IMR-90 (cell line): ENCODE data around the gene TRPM6. TPM values are rescaled to one million over a fixed set of nuclear protein-coding genes. Genes with fewer than 3 reads are reported as not detected.

ENCODE experiments used
- ATAC-seq: fragments of 200-7000 bp; cut with Tn5 transposase; 2 replicates; pipeline ENCODE4 v1.9.1; 2020; ENCODE audit warnings: low read depth, mild to moderate bottlenecking, moderate library complexity
- BruUV-seq: library from RNA; stranded (reverse); fragments of 400-500 nt; replicated peaks from 2 replicates; lab custom pipeline; 2021; lab: Mats Ljungman, UMichigan
- CTCF ChIA-PET: fragments of 300-600 bp; formaldehyde crosslinking; extraction: SDS; loops from one replicate; lab custom pipeline; 2021; ENCODE audit warnings: antibody characterized with exemption; lab: Yijun Ruan, JAX
- POLR2A ChIA-PET: fragments of 300-600 bp; sonication (Branson Sonifier 250); formaldehyde crosslinking; loops from one replicate; lab custom pipeline; 2022; ENCODE audit warnings: antibody characterized with exemption; ENCODE audit not compliant: unreplicated experiment; lab: Charles Lee
- DNase-seq: peaks from one replicate; pipeline ENCODE4 v3.0.0; 2013
- H2AFZ ChIP-seq: replicated peaks from 2 replicates; pipeline ENCODE3; 2013; ENCODE audit warnings: low read length, mild to moderate bottlenecking; ENCODE audit not compliant: poor library complexity
- H2AK5ac ChIP-seq: 2 replicates; pipeline ENCODE4 v1.6.1; 2013; ENCODE audit warnings: low read depth, low read length, inconsistent platforms
- H2AK9ac ChIP-seq: replicated peaks from 2 replicates; pipeline ENCODE3; 2013; ENCODE audit warnings: mild to moderate bottlenecking, low read depth, low read length, moderate library complexity; ENCODE audit not compliant: poor library complexity
- H2BK120ac ChIP-seq: 2 replicates; pipeline ENCODE4 v1.6.1; 2013; ENCODE audit warnings: low read depth, low read length, inconsistent platforms
- H2BK15ac ChIP-seq: 3 replicates; pipeline ENCODE4 v1.6.1; 2013; ENCODE audit warnings: low read depth, low read length, inconsistent platforms
- H2BK20ac ChIP-seq: 2 replicates; pipeline ENCODE4 v1.6.1; 2013; ENCODE audit warnings: low read depth, mild to moderate bottlenecking, inconsistent platforms, low read length, moderate library complexity
- H2BK5ac ChIP-seq: 2 replicates; pipeline ENCODE4 v1.6.1; 2013; ENCODE audit warnings: mild to moderate bottlenecking, low read depth, low read length, inconsistent platforms; ENCODE audit not compliant: poor library complexity, severe bottlenecking
- H3K14ac ChIP-seq: replicated peaks from 2 replicates; pipeline ENCODE4 v1.6.1; 2013; ENCODE audit warnings: low read depth, low read length, inconsistent platforms
- H3K18ac ChIP-seq: 2 replicates; pipeline ENCODE4 v1.6.1; 2013; ENCODE audit warnings: low read depth, low read length, control low read depth
- H3K23ac ChIP-seq: 2 replicates; pipeline ENCODE4 v1.6.1; 2013; ENCODE audit warnings: low read depth, low read length, inconsistent platforms
- H3K27ac ChIP-seq: 2 replicates; pipeline ENCODE4 v1.5.1; 2013; ENCODE audit warnings: mild to moderate bottlenecking, control low read depth, low read length; ENCODE audit not compliant: insufficient read depth
- H3K27me3 ChIP-seq: 2 replicates; pipeline ENCODE4 v1.6.1; 2013; ENCODE audit warnings: low read length; ENCODE audit not compliant: control insufficient read depth, insufficient read depth
- H3K36me3 ChIP-seq: 2 replicates; pipeline ENCODE4 v1.6.1; 2013; ENCODE audit warnings: low read length, mixed read lengths; ENCODE audit not compliant: control insufficient read depth, insufficient read depth
- H3K4ac ChIP-seq: 2 replicates; pipeline ENCODE4 v1.6.1; 2013; ENCODE audit warnings: low read depth, low read length, inconsistent platforms
- H3K4me1 ChIP-seq: 2 replicates; pipeline ENCODE4 v1.6.1; 2013; ENCODE audit warnings: low read length, mixed read lengths; ENCODE audit not compliant: control insufficient read depth, insufficient read depth
- H3K4me2 ChIP-seq: 2 replicates; pipeline ENCODE4 v1.6.1; 2013; ENCODE audit warnings: low read depth, mild to moderate bottlenecking, control low read depth, low read length, moderate library complexity
- H3K4me3 ChIP-seq: 2 replicates; pipeline ENCODE4 v1.5.1; 2013; ENCODE audit warnings: low read depth, mild to moderate bottlenecking, control low read depth, low read length, moderate library complexity; ENCODE audit not compliant: insufficient read depth
- H3K56ac ChIP-seq: 2 replicates; pipeline ENCODE4 v1.6.1; 2013; ENCODE audit warnings: low read length, inconsistent platforms; ENCODE audit not compliant: insufficient read depth; ENCODE audit errors: extremely low read depth
- H3K79me1 ChIP-seq, 2 experiments: 2 replicates each; pipeline ENCODE4 v1.6.1; 2013; ENCODE audit warnings: low read length in 2 of 2, inconsistent platforms in 1 of 2, low read depth in 1 of 2
- H3K9ac ChIP-seq: 2 replicates; pipeline ENCODE4 v1.6.1; 2013; ENCODE audit warnings: low read depth, low read length, control low read depth
- H3K9me1 ChIP-seq: 2 replicates; pipeline ENCODE4 v1.6.1; 2013; ENCODE audit warnings: low read length, inconsistent platforms; ENCODE audit not compliant: insufficient read depth
- H3K9me3 ChIP-seq: 2 replicates; pipeline ENCODE4 v1.6.1; 2013; ENCODE audit warnings: low read length; ENCODE audit not compliant: control insufficient read depth, insufficient read depth
- H4K20me1 ChIP-seq: 2 replicates; pipeline ENCODE4 v1.6.1; 2013; ENCODE audit warnings: low read length, inconsistent platforms; ENCODE audit not compliant: insufficient read depth
- H4K5ac ChIP-seq: 2 replicates; pipeline ENCODE4 v1.6.1; 2013; ENCODE audit warnings: mild to moderate bottlenecking, low read depth, low read length, control low read depth
- H4K8ac ChIP-seq, 2 experiments: 2 replicates each; pipeline ENCODE4 v1.6.1; 2013; ENCODE audit warnings: low read depth in 2 of 2, low read length in 2 of 2, control low read depth in 1 of 2, inconsistent platforms in 1 of 2
- H4K91ac ChIP-seq: 2 replicates; pipeline ENCODE4 v1.6.1; 2013; ENCODE audit warnings: low read depth, low read length, inconsistent platforms; ENCODE audit not compliant: insufficient read depth
- BHLHE40 ChIP-seq: fragments of 150-350 bp; IDR thresholded peaks from 2 replicates; pipeline ENCODE4 v1.6.1; 2016; ENCODE audit warnings: mild to moderate bottlenecking, low read depth, low read length
- CEBPB ChIP-seq: IDR thresholded peaks from 2 replicates; pipeline ENCODE4 v1.6.1; 2012; ENCODE audit warnings: low read depth, low read length, improper control_type of control experiment
- CHD1 ChIP-seq: IDR thresholded peaks from 2 replicates; pipeline ENCODE4 v1.6.1; 2012; ENCODE audit warnings: low read depth, low read length, improper control_type of control experiment
- ELK1 ChIP-seq: fragments of 150-350 bp; IDR thresholded peaks from 2 replicates; pipeline ENCODE4 v1.6.1; 2016; ENCODE audit warnings: low read depth, mild to moderate bottlenecking, low read length, moderate library complexity, borderline replicate concordance
- FOS ChIP-seq: fragments of 150-350 bp; IDR thresholded peaks from 2 replicates; pipeline ENCODE4 v1.6.1; 2016; ENCODE audit warnings: low read depth, low read length
- MAFK ChIP-seq: IDR thresholded peaks from 2 replicates; pipeline ENCODE4 v1.6.1; 2012; ENCODE audit warnings: low read depth, low read length, improper control_type of control experiment
- MAZ ChIP-seq: IDR thresholded peaks from 2 replicates; pipeline ENCODE4 v1.6.1; 2012; ENCODE audit warnings: low read depth, mild to moderate bottlenecking, low read length, improper control_type of control experiment, moderate library complexity, borderline replicate concordance
- MXI1 ChIP-seq: IDR thresholded peaks from 2 replicates; pipeline ENCODE4 v1.6.1; 2012; ENCODE audit warnings: low read depth, mild to moderate bottlenecking, low read length, moderate library complexity, borderline replicate concordance
- NFE2L2 ChIP-seq: fragments of 150-350 bp; IDR thresholded peaks from 2 replicates; pipeline ENCODE4 v1.6.1; 2016; ENCODE audit warnings: low read depth, mild to moderate bottlenecking, low read length
- POLR2A ChIP-seq: IDR thresholded peaks from 2 replicates; pipeline ENCODE4 v1.6.1; 2012; ENCODE audit warnings: mild to moderate bottlenecking, low read depth, low read length
- RAD21 ChIP-seq: IDR thresholded peaks from 2 replicates; pipeline ENCODE4 v1.6.1; 2012; ENCODE audit warnings: low read length, improper control_type of control experiment
- RCOR1 ChIP-seq: IDR thresholded peaks from 2 replicates; pipeline ENCODE4 v1.6.1; 2012; ENCODE audit warnings: mild to moderate bottlenecking, low read length, improper control_type of control experiment; ENCODE audit not compliant: insufficient replicate concordance
- RFX5 ChIP-seq: IDR thresholded peaks from 2 replicates; pipeline ENCODE4 v1.8.0; 2012; ENCODE audit warnings: low read depth, mild to moderate bottlenecking, low read length, moderate library complexity
- SMC3 ChIP-seq: fragments of 150-350 bp; IDR thresholded peaks from 2 replicates; pipeline ENCODE4 v1.6.1; 2016; ENCODE audit warnings: low read depth, mild to moderate bottlenecking, antibody characterized with exemption, low read length, moderate library complexity
- WGBS, 2 experiments: methylation state at CpG; one replicate each; pipeline versions ENCODE4 v1.1.5 to v1.1.7; 2013; ENCODE audit warnings: missing lambda C conversion rate in 2 of 2; ENCODE audit not compliant: insufficient read length in 1 of 2; ENCODE audit errors: extremely low coverage in 2 of 2; 5-methylcytosine and 5-hydroxymethylcytosine counted together
- dilution Hi-C: fragments of 300-500 bp; cut with HindIII; formaldehyde crosslinking; loops from one replicate; pipeline ENCODE4 v1.14.3; 2018; ENCODE audit warnings: low sequenced_read_pairs; ENCODE audit not compliant: unreplicated experiment
- in situ Hi-C: fragments of 300-500 bp; cut with MboI; formaldehyde crosslinking; loops from 3 replicates; pipeline ENCODE4 v1.14.3; 2019; ENCODE audit warnings: low sequenced_read_pairs, inconsistent platforms, mixed read lengths
- intact Hi-C: fragments of 100-400 bp; cut with micrococcal nuclease; formaldehyde crosslinking; loops from 2 replicates; pipeline ENCODE4 v1.10.0; 2022
- polyA plus RNA-seq, 3 experiments: library from polyadenylated mRNA; depleted of rRNA; stranded (reverse); fragments of >200 nt; gene quantifications; 2 replicates each; pipeline ENCODE4 v1.2.3, GENCODE V29; 2012; ENCODE audit warnings: low replicate concordance in 1 of 3
- total RNA-seq: library from RNA; depleted of rRNA; stranded (reverse); fragments of >200 nt; gene quantifications from 2 replicates; pipeline ENCODE4 v1.2.3, GENCODE V29; 2012

TRPM6 gene
- total and polyA plus RNA-seq, 2 of the 4 experiments (the other 2 are of a cell fraction), result under 0.01 to 0.02 TPM

DNA sequence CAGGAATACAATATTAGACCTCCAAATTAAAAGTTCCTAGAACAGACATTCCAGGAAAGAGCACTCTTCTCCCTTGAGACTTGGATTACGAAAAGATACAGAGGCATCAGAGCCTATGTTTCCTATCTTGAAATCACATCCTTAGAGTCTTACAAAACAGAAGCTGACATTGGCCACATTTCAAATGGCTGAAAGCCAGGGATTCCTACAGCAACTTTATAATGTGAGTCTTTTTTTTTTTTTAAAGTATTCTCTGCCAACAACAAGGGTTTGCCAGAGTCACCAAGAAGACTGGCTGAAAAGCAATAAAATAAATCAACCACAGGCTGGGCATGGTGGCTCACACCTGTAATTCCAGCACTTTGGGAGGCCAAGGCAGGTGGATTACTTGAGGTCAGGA lies 63.1 kb downstream of the TRPM6 start:
- no peak for DNase-seq
- Histone ChIP-seq H3K4me3 (no peak overlapping the region), H2BK20ac (no peak overlapping the region), H2BK5ac (no peak overlapping the region), H2AK9ac (no peak overlapping the region), H3K27ac (no peak overlapping the region), H2BK120ac (no peak overlapping the region), H3K27me3 (peaks cover 2% of the 10 kb centered on the region; the same call in 1 of the 2 replicates), H3K36me3 (no peaks in the 10 kb centered on the region), H3K9me1 (no peaks in the 10 kb centered on the region), H4K91ac (no peak overlapping the region), H3K23ac (no peak overlapping the region), H4K20me1 (no peaks in the 10 kb centered on the region), H3K56ac (no peak overlapping the region), H4K5ac (no peak overlapping the region), H3K4me1 (no peaks in the 10 kb centered on the region), H3K4ac (no peak overlapping the region), H2BK15ac (no peak overlapping the region), H3K79me1 (no peaks in the 10 kb centered on the region), H3K9me3 (no peaks in the 10 kb centered on the region), H3K9ac (no peak overlapping the region), H3K14ac (no peak overlapping the region), H3K18ac (no peak overlapping the region), H4K8ac (no peak overlapping the region), H3K4me2 (no peak overlapping the region), H2AK5ac (no peak overlapping the region), H2AFZ (no peak overlapping the region)
- whole genome bisulfite sequencing, 2 experiments, result no CpG with 5 or more reads among the region's 1 CpG
- TF ChIP-seq MAZ (no peak), FOS (no peak), NFE2L2 (no peak), RAD21 (no peak), RFX5 (no peak), ELK1 (no peak), MXI1 (no peak), MAFK (no peak), RCOR1 (no peak), CEBPB (no peak), SMC3 (no peak), BHLHE40 (no peak), CHD1 (no peak), POLR2A (no peak)
- POLR2A ChIA-PET, result no interaction called here
- ATAC-seq, result no peak
- dilution Hi-C loops (no loop called here), intact Hi-C loops (no loop called here), in situ Hi-C loops (no loop called here)
- CTCF ChIA-PET, result no interaction called here
- BruUV-seq, result no TSS peak
